ENCODE data around the gene OSM. TPM values are rescaled to one million over a fixed set of nuclear protein-coding genes. Genes with fewer than 3 reads are reported as not detected.
A peak's percentile ranks its signal among the peaks of the same experiment; 100 is the strongest.

The OSM gene
- total RNA-seq, 1 donor from 2014 or later = not detected

- H3K36me3 Mint-ChIP-seq (ENCODE audit: low read depth, unreplicated experiment) = peaks cover 10% of the 10 kb centered on the region
- no peak for DNase-seq (ENCODE audit: low spot score)
- peak overlapping the region; percentile 67 for H3K27ac Mint-ChIP-seq (ENCODE audit: unreplicated experiment)
- no peak for TF ChIP-seq CTCF (IDR thresholded peaks at IDR 0.05; ENCODE audit: unreplicated experiment)
- H3K9me3 Mint-ChIP-seq (ENCODE audit: unreplicated experiment) = no peaks in the 10 kb centered on the region
- peaks cover 3% of the 10 kb centered on the region for H3K27me3 Mint-ChIP-seq (ENCODE audit: unreplicated experiment)
- peak overlapping the region; percentile 77 for H3K4me3 Mint-ChIP-seq (ENCODE audit: unreplicated experiment)
- H3K4me1 Mint-ChIP-seq (ENCODE audit: unreplicated experiment) = peaks cover 10% of the 10 kb centered on the region
Measured at GRCh38 chr22:30288419-30289140, 21.9 kb upstream of the OSM start.

GRCh38 chr22:30287648-30288418, 21.2 kb upstream of the OSM start:
- no peaks in the 10 kb centered on the region for H3K9me3 Mint-ChIP-seq (ENCODE audit: unreplicated experiment)

GRCh38 chr22:30286813-30287647, 20.4 kb upstream of the OSM start:
- Mint-ChIP-seq H3K9me3 (ENCODE audit: unreplicated experiment) (no peaks in the 10 kb centered on the region), H3K36me3 (ENCODE audit: low read depth, unreplicated experiment) (peaks cover 3% of the 10 kb centered on the region), H3K27me3 (ENCODE audit: unreplicated experiment) (peaks cover 1% of the 10 kb centered on the region), H3K4me3 (ENCODE audit: unreplicated experiment) (peak overlapping the region; percentile 7), H3K27ac (ENCODE audit: unreplicated experiment) (no peak overlapping the region), H3K4me1 (ENCODE audit: unreplicated experiment) (peaks cover 10% of the 10 kb centered on the region)
- DNase-seq (ENCODE audit: low spot score) = peak; percentile 89
- peak; percentile 94 for TF ChIP-seq CTCF (IDR thresholded peaks at IDR 0.05; ENCODE audit: unreplicated experiment)

More at GRCh38 chr22:30287648-30288418, 21.2 kb upstream of the OSM start:
- peak; percentile 83 for TF ChIP-seq CTCF (IDR thresholded peaks at IDR 0.05; ENCODE audit: unreplicated experiment)
- peaks cover 1% of the 10 kb centered on the region for H3K27me3 Mint-ChIP-seq (ENCODE audit: unreplicated experiment)
- peak overlapping the region; percentile 77 for H3K4me3 Mint-ChIP-seq (ENCODE audit: unreplicated experiment)
- H3K27ac Mint-ChIP-seq (ENCODE audit: unreplicated experiment) = peak overlapping the region; percentile 67
- DNase-seq (ENCODE audit: low spot score) = peak; percentile 82
- H3K36me3 Mint-ChIP-seq (ENCODE audit: low read depth, unreplicated experiment) = peaks cover 3% of the 10 kb centered on the region
- H3K4me1 Mint-ChIP-seq (ENCODE audit: unreplicated experiment) = peaks cover 10% of the 10 kb centered on the region

GRCh38 chr22:30286331-30286730, 19.7 kb upstream of the OSM start:
- Mint-ChIP-seq H3K9me3 (ENCODE audit: unreplicated experiment) (no peaks in the 10 kb centered on the region), H3K27me3 (ENCODE audit: unreplicated experiment) (peaks cover 1% of the 10 kb centered on the region), H3K27ac (ENCODE audit: unreplicated experiment) (no peak overlapping the region), H3K4me1 (ENCODE audit: unreplicated experiment) (peaks cover 5% of the 10 kb centered on the region), H3K4me3 (ENCODE audit: unreplicated experiment) (no peak overlapping the region), H3K36me3 (ENCODE audit: low read depth, unreplicated experiment) (peaks cover 3% of the 10 kb centered on the region)
- no peak for DNase-seq (ENCODE audit: low spot score)
- no peak for TF ChIP-seq CTCF (IDR thresholded peaks at IDR 0.05; ENCODE audit: unreplicated experiment)

Measured in endothelial cell (in vitro differentiated cells).